NAMALWA (cell line): ENCODE results near the gene SPRR2B.
A peak's percentile ranks its signal among the peaks of the same experiment; 100 is the strongest.
"Not testable (repeated sequence)": the region's sequence is repeated elsewhere in the genome, so short reads cannot be mapped to it uniquely, and the experiment has no call there.

Source experiments
- DNase-seq: peaks from one replicate; pipeline ENCODE4 v3.0.0-alpha.2; 2015; ENCODE audit warnings: low spot score

SPRR2B gene

GRCh38 chr1:153032677-153033308 is 38.6 kb downstream of the SPRR2B start:
- DNase-seq: peak; percentile 41

GRCh38 chr1:153032073-153032472 is 39.3 kb downstream of the SPRR2B start:
- no peak for DNase-seq

GRCh38 chr1:153030895-153031294 is 40.5 kb downstream of the SPRR2B start, which contains the start of gene SPRR1B:
Gene SPRR1B (plus strand): TSS chr1:153031203. CDS start chr1:153032346, 1,143 bp downstream.
- DNase-seq: no peak

GRCh38 chr1:153028766-153029165 is 42.6 kb downstream of the SPRR2B start:
- DNase-seq: no peak

- DNase-seq: no peak
Observed at GRCh38 chr1:153025797-153026196, 45.6 kb downstream of the SPRR2B start.

DNA sequence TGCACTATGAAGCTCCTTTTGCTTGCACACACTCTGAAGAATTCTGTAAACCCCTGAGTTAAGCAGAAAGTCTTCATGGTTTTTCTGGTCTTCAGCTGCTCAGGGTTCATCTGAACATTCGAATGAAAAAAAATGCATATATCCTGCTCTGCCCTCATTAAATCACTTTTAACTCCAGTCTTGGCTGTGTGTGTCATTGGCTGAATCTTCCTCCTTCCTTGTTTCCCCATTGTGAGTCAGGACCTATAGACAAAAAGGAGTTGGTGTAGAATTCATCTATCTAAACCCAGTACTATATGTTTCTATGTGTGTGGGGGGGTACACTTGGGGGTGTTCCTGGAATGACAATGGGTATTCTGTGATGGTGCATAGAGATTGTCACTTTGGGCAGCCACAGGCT is 47.0 kb downstream of the SPRR2B start:
- no peak for DNase-seq

- DNase-seq: no peak
Observed at GRCh38 chr1:153023109-153023508, 48.3 kb downstream of the SPRR2B start.

DNA sequence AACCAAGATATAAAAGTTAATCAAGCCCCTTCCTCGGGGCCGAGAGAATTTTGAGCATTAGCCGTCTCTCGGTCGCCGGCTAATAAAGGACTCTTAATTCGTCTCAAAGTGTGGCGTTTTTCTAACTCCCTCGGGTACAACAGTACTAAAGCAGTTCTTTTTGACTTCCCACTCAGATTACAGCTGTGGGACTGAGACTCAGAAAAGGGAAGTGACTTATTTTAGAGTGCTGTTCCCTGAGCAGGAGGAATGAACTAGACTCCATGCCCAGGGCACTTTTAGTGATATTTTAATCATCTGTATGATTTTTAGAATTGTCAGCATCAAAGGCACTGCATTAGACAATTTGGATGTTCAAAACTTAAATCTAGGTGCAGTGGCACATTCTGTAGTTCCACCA is 49.1 kb downstream of the SPRR2B start:
- peak; percentile 32 for DNase-seq

GRCh38 chr1:153021829-153022228 is 49.6 kb downstream of the SPRR2B start:
- not testable (repeated sequence) for DNase-seq
